Esophagus squamous epithelium (tissue), 5 donors: ENCODE measurements around the gene RTP5. TPM values are rescaled to one million over a fixed set of nuclear protein-coding genes. Genes with fewer than 3 reads are reported as not detected.
A peak's percentile ranks its signal among the peaks of the same experiment; 100 is the strongest.

Experiments used
- DNase-seq: peaks from one replicate; lab custom pipeline; 2025; lab: John Stamatoyannopoulos, UW
- H3K27ac ChIP-seq, 4 donors: fragments of 200-600 bp; sonication (generic); one replicate each; pipeline ENCODE4 v1.5.1; 2016 to 2019; ENCODE audit warnings: mild to moderate bottlenecking in 1 of 4
- H3K27me3 ChIP-seq, 4 donors: fragments of 200-600 bp; sonication (generic); 1 replicate in 3 of 4; 2 replicates in 1 of 4; pipeline versions ENCODE4 v1.5.1 to v1.6.0; 2017 to 2021; ENCODE audit warnings: antibody characterized with exemption in 1 of 4
- H3K36me3 ChIP-seq, 3 donors: fragments of 200-600 bp; sonication (generic); one replicate each; pipeline ENCODE4 v1.5.1; 2016 to 2019
- H3K4me1 ChIP-seq, 3 donors: fragments of 200-600 bp; sonication (generic); one replicate each; pipeline ENCODE4 v1.5.1; 2017 to 2019
- H3K4me3 ChIP-seq, 4 donors: fragments of 200-600 bp; sonication (generic); 1 replicate in 3 of 4; 2 replicates in 1 of 4; pipeline ENCODE4 v1.5.1; 2016 to 2019; ENCODE audit warnings: mild to moderate bottlenecking in 2 of 4, moderate library complexity in 1 of 4
- H3K9me3 ChIP-seq, 3 donors: fragments of 200-600 bp; sonication (generic); one replicate each; pipeline ENCODE4 v1.5.1; 2016 to 2019
- CTCF ChIP-seq, 6 experiments: fragments of 450-650 bp in 4 of 6; fragments of 200-600 bp in 2 of 6; sonication (generic) in 2 of 6; IDR thresholded peaks; one replicate each; pipeline ENCODE4 v1.5.1; 2016 to 2019; ENCODE audit warnings: antibody characterized with exemption in 6 of 6, mild to moderate bottlenecking in 4 of 6, moderate library complexity in 4 of 6
- POLR2A ChIP-seq, 4 donors: fragments of 450-650 bp; IDR thresholded peaks; one replicate each; pipeline ENCODE4 v1.6.1; 2017; ENCODE audit warnings: antibody characterized with exemption in 4 of 4, mild to moderate bottlenecking in 4 of 4, moderate library complexity in 3 of 4
- WGBS, 2 donors: methylation state at CpG; one replicate each; pipeline ENCODE4 v1.1.5; 2018; 5-methylcytosine and 5-hydroxymethylcytosine counted together
- intact Hi-C: fragments of 100-400 bp; cut with DNase I; formaldehyde crosslinking; loops from one replicate; pipeline ENCODE4 v1.15.0; 2022
- total RNA-seq, 4 donors: library from RNA; depleted of rRNA; stranded (reverse); fragments of >200 nt; gene quantifications; one replicate each; pipeline ENCODE4 v1.1.0, GENCODE V29; 2016
- donor health status: DM: yes; HTN: yes; CAD: no.

The RTP5 gene
- total RNA-seq, 4 donors from 2014 or later, result 0.12 to 0.19 TPM; not detected in 2

GRCh38 chr2:241865957-241866789 lies 3.4 kb upstream of the RTP5 start:
- 40 to 71% methylated on average over 2 to 3 of the region's 31 CpGs for WGBS, 2 donors

DNA sequence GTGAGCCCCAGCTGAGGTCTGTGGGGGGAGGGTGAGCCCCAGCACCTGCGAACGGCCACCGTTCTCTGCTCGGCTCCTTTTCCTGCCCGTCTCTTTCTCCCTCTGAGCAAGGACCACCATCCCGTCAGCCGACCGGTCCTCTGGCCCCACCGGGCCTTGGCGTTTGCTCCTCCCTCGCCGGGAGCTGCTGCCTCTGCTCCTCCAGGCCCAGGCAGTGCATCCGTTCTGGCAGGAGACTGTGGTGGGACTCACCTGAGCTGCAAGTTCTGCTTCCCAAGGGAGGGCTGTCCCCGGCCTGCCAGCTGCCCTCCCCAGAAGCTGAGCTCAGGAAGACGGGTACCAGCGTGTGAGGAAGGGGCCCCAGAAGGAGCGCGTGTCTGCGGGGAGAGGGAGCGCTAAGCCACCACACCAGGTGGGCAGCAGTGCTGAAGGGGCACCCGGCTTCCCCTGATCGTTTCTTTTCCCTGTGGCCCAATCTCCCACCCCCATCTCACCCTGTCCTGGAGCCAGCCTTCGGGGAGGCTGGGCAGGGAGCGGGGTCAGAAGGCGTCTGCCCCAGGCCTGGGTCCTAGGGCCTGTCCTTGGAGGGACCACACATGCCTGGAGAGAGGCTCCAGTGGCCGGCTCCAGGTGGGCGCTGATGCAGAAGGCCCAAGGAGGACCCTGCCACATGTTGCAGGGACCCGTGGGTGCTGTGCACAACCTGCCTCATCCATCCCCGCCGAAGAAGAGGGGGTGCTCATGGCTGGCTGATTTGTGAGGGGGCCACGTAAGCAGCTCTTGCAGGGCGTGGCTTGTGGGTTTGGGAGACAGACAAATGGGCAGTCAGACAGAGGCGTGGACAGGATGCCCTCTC lies 2.5 kb upstream of the RTP5 start:
- no peak overlapping the region for H3K4me3 ChIP-seq
- intact Hi-C loops, result no loop called here
- H3K9me3 ChIP-seq, result no peaks in the 10 kb centered on the region
- no peak for DNase-seq
- TF ChIP-seq CTCF (IDR thresholded peaks at IDR 0.05) (no peak), POLR2A (IDR thresholded peaks at IDR 0.05) (no peak)
- peaks cover 0 to 96% (median 4%) of the 10 kb centered on the region in 4 donors for H3K27me3 ChIP-seq
- H3K27ac ChIP-seq, result no peak overlapping the region
- H3K4me1 ChIP-seq, result peaks cover 0 to 36% (median 3%) of the 10 kb centered on the region in 3 donors
- WGBS, 2 donors, result 40 to 66% methylated on average over 1 to 10 of the region's 33 CpGs
- H3K36me3 ChIP-seq, result no peaks in the 10 kb centered on the region

More at GRCh38 chr2:241865957-241866789, 3.4 kb upstream of the RTP5 start:
- Histone ChIP-seq H3K36me3 (no peaks in the 10 kb centered on the region), H3K27me3 (peaks cover 0 to 94% (median 4%) of the 10 kb centered on the region in 4 donors), H3K9me3 (no peaks in the 10 kb centered on the region), H3K27ac (no peak overlapping the region), H3K4me1 (peaks cover 0 to 36% (median 3%) of the 10 kb centered on the region in 3 donors), H3K4me3 (no peak overlapping the region)
- intact Hi-C loops, result no loop called here
- no peak for DNase-seq
- TF ChIP-seq CTCF (IDR thresholded peaks at IDR 0.05) (no peak), POLR2A (IDR thresholded peaks at IDR 0.05) (no peak)

- DNase-seq, result no peak
- peaks cover 0 to 36% (median 3%) of the 10 kb centered on the region in 3 donors for H3K4me1 ChIP-seq
- H3K27ac ChIP-seq, result peak overlapping the region in 1 of 4 donors; percentile 39
- no peak for TF ChIP-seq CTCF (IDR thresholded peaks at IDR 0.05)
- TF ChIP-seq POLR2A (IDR thresholded peaks at IDR 0.05), result peak in 1 of 4 donors; percentile 13
- 30 to 31% methylated on average over 7 to 10 of the region's 19 CpGs for WGBS, 2 donors
- no peaks in the 10 kb centered on the region for H3K36me3 ChIP-seq
- intact Hi-C loops, result no loop called here
- H3K9me3 ChIP-seq, result no peaks in the 10 kb centered on the region
- no peak overlapping the region for H3K4me3 ChIP-seq
- H3K27me3 ChIP-seq, result peaks cover 0 to 96% (median 4%) of the 10 kb centered on the region in 4 donors
These were observed 1.6 kb upstream of the RTP5 start for GRCh38 chr2:241867776-241868420.

DNA sequence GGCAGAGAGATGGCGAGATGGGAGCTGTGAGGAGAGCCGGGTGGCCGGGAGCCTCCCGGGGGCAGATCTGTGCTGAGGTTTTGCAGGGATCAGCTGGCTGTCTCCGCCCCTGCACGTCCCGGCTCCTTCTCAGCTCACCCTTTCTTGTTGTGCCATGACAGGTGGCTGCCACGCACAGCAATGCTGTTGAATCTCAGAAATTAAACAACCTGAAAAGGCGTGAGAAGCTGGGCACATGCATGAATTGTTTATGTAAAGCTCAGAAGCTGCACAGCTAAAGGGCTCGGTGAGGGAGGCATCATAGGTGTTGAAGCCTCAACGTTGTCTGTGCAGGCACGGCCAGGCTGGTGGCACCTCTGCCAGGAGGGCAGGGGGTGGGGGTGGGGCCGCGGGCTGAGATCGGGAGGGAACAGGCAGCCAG lies 858 bp upstream of the RTP5 start:
- Histone ChIP-seq H3K4me1 (peaks cover 0 to 29% (median 3%) of the 10 kb centered on the region in 3 donors), H3K9me3 (no peaks in the 10 kb centered on the region), H3K27me3 (peaks cover 0 to 88% (median under 1%) of the 10 kb centered on the region in 4 donors), H3K4me3 (no peak overlapping the region), H3K36me3 (no peaks in the 10 kb centered on the region), H3K27ac (peak overlapping the region in 1 of 4 donors; percentile 39)
- intact Hi-C loops, result no loop called here
- 16 to 23% methylated on average over 13 to 15 of the region's 15 CpGs for WGBS, 2 donors
- DNase-seq, result no peak
- TF ChIP-seq CTCF (IDR thresholded peaks at IDR 0.05) (no peak), POLR2A (IDR thresholded peaks at IDR 0.05) (no peak)
